ENCODE results near the gene POLD1. TPM values are rescaled to one million over a fixed set of nuclear protein-coding genes. Genes with fewer than 3 reads are reported as not detected.

Gene POLD1
- total and polyA plus RNA-seq, 2 of the 13 experiments (the other 11 are each of a cell fraction or from before 2014, with no cell fraction given) = 17.4 to 54.0 TPM

GRCh38 chr19:50425581-50425980 is 41.4 kb downstream of the POLD1 start:
- TF ChIP-seq GATA4 (IDR thresholded peaks at IDR 0.05; ENCODE audit: borderline replicate concordance, low read depth) = no peak
- TF ChIP-seq POLR2A (IDR thresholded peaks at IDR 0.05; ENCODE audit: insufficient read depth in 1 of 2, low read depth in 2 of 2, low read length in 2 of 2) = no peak
- TF ChIP-seq ZNF205 (CRISPR knock-in tag; IDR thresholded peaks at IDR 0.05) = no peak
- no peak for TF ChIP-seq CBX5 (CRISPR knock-in tag; IDR thresholded peaks at IDR 0.05; ENCODE audit: borderline replicate concordance)
- TF ChIP-seq ATAD3A (CRISPR knock-in tag; IDR thresholded peaks at IDR 0.05) = no peak
- no peak for TF ChIP-seq CAMTA2 (CRISPR knock-in tag; IDR thresholded peaks at IDR 0.05; ENCODE audit: borderline replicate concordance)
- TF ChIP-seq ZKSCAN8 (CRISPR knock-in tag; IDR thresholded peaks at IDR 0.05; ENCODE audit: borderline replicate concordance) = no peak
- TF ChIP-seq SMAD3 (CRISPR knock-in tag; IDR thresholded peaks at IDR 0.05) = no peak
- 64% methylated on average over 5 of the region's 7 CpGs for WGBS (ENCODE audit: low lambda C conversion rate)
- no peaks in the 10 kb centered on the region for H3K36me3 ChIP-seq (replicated peaks in 1 of 2; ENCODE audit: control insufficient read depth in 1 of 2, insufficient read depth in 2 of 2, low read length in 2 of 2)
- H3K9me3 ChIP-seq (ENCODE audit: low read length) = no peaks in the 10 kb centered on the region
- no peak overlapping the region for H3K27ac ChIP-seq (ENCODE audit: extremely low read length, insufficient read depth, low read length)
- H3K27me3 ChIP-seq (ENCODE audit: control insufficient read depth in 1 of 2, insufficient read depth in 2 of 2, low read length in 2 of 2) = peaks cover 0 to 6% of the 10 kb centered on the region in 2 experiments; a peak in 4 of 5 replicates
- intact Hi-C loops (cut with micrococcal nuclease; ENCODE audit: unreplicated experiment) = no loop called here
- no peak overlapping the region for H3K4me2 ChIP-seq (ENCODE audit: low read depth, low read length)
- ATAC-seq (no peak), DNase-seq (ENCODE audit: low spot score) (no peak), FAIRE-seq (no peak)
- no TSS peak for BruUV-seq (replicated peaks)
- no peaks in the 10 kb centered on the region for H3K79me2 ChIP-seq (ENCODE audit: insufficient read depth, low read length)
- no peak overlapping the region for H2AFZ ChIP-seq (ENCODE audit: low read length)
- CTCF ChIA-PET (ENCODE audit: low intra/inter-chr PET ratio, low total read pairs) = no interaction called here
- peaks cover 19% of the 10 kb centered on the region for H3K4me1 ChIP-seq (ENCODE audit: insufficient read depth, low read length)
- POLR2A ChIA-PET = no interaction called here
- H4K20me1 ChIP-seq (ENCODE audit: insufficient read depth, low read length) = no peaks in the 10 kb centered on the region
- no peak overlapping the region for H3K9ac ChIP-seq (ENCODE audit: insufficient read depth, low read depth, low read length)
- in situ Hi-C loops (cut with HindIII; ENCODE audit: extremely low pct_ligation_motif_present, low pct_unique_long_range_greater_than_20kb) = no loop called here
- no peak overlapping the region for H3K4me3 ChIP-seq (replicated peaks in 1 of 3; ENCODE audit: insufficient read depth in 1 of 3, low read depth in 2 of 3, low read length in 3 of 3)

GRCh38 chr19:50427318-50427925 is 43.3 kb downstream of the POLD1 start:
- Histone ChIP-seq H3K4me2 (ENCODE audit: low read depth, low read length) (no peak overlapping the region), H3K4me1 (ENCODE audit: insufficient read depth, low read length) (peaks cover 24% of the 10 kb centered on the region), H3K9me3 (ENCODE audit: low read length) (no peaks in the 10 kb centered on the region), H3K27me3 (ENCODE audit: control insufficient read depth in 1 of 2, insufficient read depth in 2 of 2, low read length in 2 of 2) (peaks cover 4 to 16% of the 10 kb centered on the region in 2 experiments; a peak in 4 of 5 replicates), H4K20me1 (ENCODE audit: insufficient read depth, low read length) (no peaks in the 10 kb centered on the region), H3K36me3 (replicated peaks in 1 of 2; ENCODE audit: control insufficient read depth in 1 of 2, insufficient read depth in 2 of 2, low read length in 2 of 2) (no peaks in the 10 kb centered on the region), H3K79me2 (ENCODE audit: insufficient read depth, low read length) (no peaks in the 10 kb centered on the region), H3K9ac (ENCODE audit: insufficient read depth, low read depth, low read length) (no peak overlapping the region), H2AFZ (ENCODE audit: low read length) (no peak overlapping the region), H3K4me3 (replicated peaks in 1 of 3; ENCODE audit: insufficient read depth in 1 of 3, low read depth in 2 of 3, low read length in 3 of 3) (no peak overlapping the region), H3K27ac (ENCODE audit: extremely low read length, insufficient read depth, low read length) (no peak overlapping the region)
- CTCF ChIA-PET (ENCODE audit: low intra/inter-chr PET ratio, low total read pairs) = no interaction called here
- no TSS peak for BruUV-seq (replicated peaks)
- POLR2A ChIA-PET = no interaction called here
- ATAC-seq (no peak), DNase-seq (ENCODE audit: low spot score) (no peak), FAIRE-seq (no peak)
- 69% methylated on average over 20 of the region's 26 CpGs for WGBS (ENCODE audit: low lambda C conversion rate)
- in situ Hi-C loops (cut with HindIII; ENCODE audit: extremely low pct_ligation_motif_present, low pct_unique_long_range_greater_than_20kb) (no loop called here), intact Hi-C loops (cut with micrococcal nuclease; ENCODE audit: unreplicated experiment) (no loop called here)
- TF ChIP-seq ZNF629 (CRISPR knock-in tag; conservative IDR thresholded peaks at IDR 0.05) (0 out of 2 replicates have a peak, but pooled peaks have one; percentile 8), HOXD1 (CRISPR knock-in tag; IDR thresholded peaks at IDR 0.05) (no peak)

Measured in HepG2 (cell line).